ENCODE data around the gene HTR2C. TPM values are rescaled to one million over a fixed set of nuclear protein-coding genes. Genes with fewer than 3 reads are reported as not detected.

Gene HTR2C
- total and polyA plus RNA-seq, 10 of the 15 experiments (the other 5 are each of a cell fraction or from before 2014, with no cell fraction given), result 0.03 TPM; not detected in 9

GRCh38 chrX:114924856-114925255 lies 341.0 kb downstream of the HTR2C start:
- no TSS peak for BruUV-seq (replicated peaks)
- H3K9ac ChIP-seq (ENCODE audit: control insufficient read depth, insufficient read depth, low read length), result no peak overlapping the region
- TF ChIP-seq TAF1 (IDR thresholded peaks at IDR 0.05; ENCODE audit: borderline replicate concordance, low read depth, low read length) (no peak), YBX1 (IDR thresholded peaks at IDR 0.05) (no peak), JUND (IDR thresholded peaks at IDR 0.05; ENCODE audit: low read depth, low read length) (no peak)
- no peaks in the 10 kb centered on the region for H3K79me2 ChIP-seq (ENCODE audit: control insufficient read depth, insufficient read depth, low read length)
- in situ Hi-C loops (cut with MboI), result no loop called here
- no peak overlapping the region for H3K27ac ChIP-seq (ENCODE audit: control insufficient read depth, insufficient read depth)
- no peaks in the 10 kb centered on the region for H3K9me3 ChIP-seq (replicated peaks; ENCODE audit: control insufficient read depth, insufficient read depth, low read length)
- POLR2A ChIA-PET, result no interaction called here
- H3K36me3 ChIP-seq (ENCODE audit: control insufficient read depth in 2 of 2, insufficient read depth in 2 of 2, low read length in 1 of 2), result no peaks in the 10 kb centered on the region
- DNase-seq (ENCODE audit: low read depth, low spot score) (no peak), ATAC-seq (no peak), FAIRE-seq (no peak)
- no peak overlapping the region for H2AFZ ChIP-seq (ENCODE audit: control insufficient read depth, low read depth, low read length)
- H3K4me1 ChIP-seq (ENCODE audit: control insufficient read depth, insufficient read depth, low read length), result no peaks in the 10 kb centered on the region
- H3K4me2 ChIP-seq (ENCODE audit: control insufficient read depth, insufficient read depth), result no peak overlapping the region
- RAD21 ChIA-PET (ENCODE audit: unreplicated experiment), result no interaction called here
- H3K27me3 ChIP-seq (replicated peaks in 1 of 2; ENCODE audit: control insufficient read depth in 2 of 2, insufficient read depth in 2 of 2, low read length in 1 of 2), result no peaks in the 10 kb centered on the region
- no peak overlapping the region for H3K4me3 ChIP-seq
- intact Hi-C loops (cut with micrococcal nuclease; ENCODE audit: unreplicated experiment), result no loop called here
- SMC1A ChIA-PET (ENCODE audit: uncharacterized antibody, unreplicated experiment), result interaction anchor here (1.0 to 1.4 kb wide), 2 partner anchors 10 to 93 kb away, joined by 3 to 4 read pairs; no protein-coding TSS in a partner anchor
- H4K20me1 ChIP-seq (ENCODE audit: control insufficient read depth, insufficient read depth), result no peaks in the 10 kb centered on the region
- CTCF ChIA-PET, result no interaction called here

- FAIRE-seq (no peak), DNase-seq (ENCODE audit: low read depth, low spot score) (no peak), ATAC-seq (no peak)
- SMC1A ChIA-PET (ENCODE audit: uncharacterized antibody, unreplicated experiment), result no interaction called here
- intact Hi-C loops (cut with micrococcal nuclease; ENCODE audit: unreplicated experiment) (no loop called here), in situ Hi-C loops (cut with MboI) (no loop called here)
- POLR2A ChIA-PET, result no interaction called here
- H3K9me3 ChIP-seq (replicated peaks; ENCODE audit: control insufficient read depth, insufficient read depth, low read length), result no peaks in the 10 kb centered on the region; the same call in 2 of the 3 replicates
- no peaks in the 10 kb centered on the region for H4K20me1 ChIP-seq (ENCODE audit: control insufficient read depth, insufficient read depth)
- no peak overlapping the region for H3K4me3 ChIP-seq
- H3K27ac ChIP-seq (ENCODE audit: control insufficient read depth, insufficient read depth), result no peak overlapping the region
- H3K27me3 ChIP-seq (replicated peaks in 1 of 2; ENCODE audit: control insufficient read depth in 2 of 2, insufficient read depth in 2 of 2, low read length in 1 of 2), result no peaks in the 10 kb centered on the region
- no peaks in the 10 kb centered on the region for H3K36me3 ChIP-seq (ENCODE audit: control insufficient read depth in 2 of 2, insufficient read depth in 2 of 2, low read length in 1 of 2)
- H2AFZ ChIP-seq (ENCODE audit: control insufficient read depth, low read depth, low read length), result no peak overlapping the region
- H3K4me2 ChIP-seq (ENCODE audit: control insufficient read depth, insufficient read depth), result no peak overlapping the region
- no peak for TF ChIP-seq NFXL1 (IDR thresholded peaks at IDR 0.05; ENCODE audit: borderline replicate concordance)
- H3K79me2 ChIP-seq (ENCODE audit: control insufficient read depth, insufficient read depth, low read length), result no peaks in the 10 kb centered on the region
- CTCF ChIA-PET, result no interaction called here
- RAD21 ChIA-PET (ENCODE audit: unreplicated experiment), result no interaction called here
- H3K9ac ChIP-seq (ENCODE audit: control insufficient read depth, insufficient read depth, low read length), result no peak overlapping the region
- BruUV-seq (replicated peaks), result no TSS peak
- H3K4me1 ChIP-seq (ENCODE audit: control insufficient read depth, insufficient read depth, low read length), result no peaks in the 10 kb centered on the region
These were observed 346.3 kb downstream of the HTR2C start for GRCh38 chrX:114930227-114930626.

Data from GM12878 (cell line).